DND-41 (cell line): ENCODE data around the gene CDK19.

Source experiments
- ATAC-seq: fragments of 200-7000 bp; cut with Tn5 transposase; 3 replicates; pipeline ENCODE4 v1.9.1; 2021; ENCODE audit warnings: low read depth; ENCODE audit not compliant: insufficient read depth
- DNase-seq: peaks from one replicate; pipeline ENCODE4 v3.0.0-alpha.2; 2020
- H2AFZ ChIP-seq: 2 replicates; pipeline ENCODE4 v1.6.0; 2012; ENCODE audit warnings: low read depth, low read length
- H3K27ac ChIP-seq: 2 replicates; pipeline ENCODE4 v1.5.1; 2012; ENCODE audit warnings: low read length, inconsistent platforms
- H3K27me3 ChIP-seq: fragments of 200-600 bp; sonication (generic); 2 replicates; pipeline ENCODE4 v1.6.0; 2012; ENCODE audit warnings: low read length, mild to moderate bottlenecking, inconsistent platforms; ENCODE audit not compliant: insufficient read depth, poor library complexity
- H3K36me3 ChIP-seq: 2 replicates; pipeline ENCODE4 v1.5.1; 2012; ENCODE audit warnings: low read length, inconsistent platforms; ENCODE audit not compliant: insufficient read depth
- H3K4me1 ChIP-seq: 2 replicates; pipeline ENCODE4 v1.5.1; 2012; ENCODE audit warnings: mild to moderate bottlenecking, low read length; ENCODE audit not compliant: insufficient read depth
- H3K4me2 ChIP-seq: 2 replicates; pipeline ENCODE4 v1.6.0; 2012; ENCODE audit warnings: mild to moderate bottlenecking, moderate library complexity, low read length, inconsistent platforms; ENCODE audit not compliant: insufficient read depth
- H3K4me3 ChIP-seq, 2 experiments: fragments of 200-600 bp in 1 of 2; shearing (Covaris generic) in 1 of 2; 2 replicates each; pipeline ENCODE4 v1.5.1; 2012 to 2016; ENCODE audit warnings: inconsistent platforms in 2 of 2, low read length in 2 of 2, mild to moderate bottlenecking in 2 of 2, low read depth in 1 of 2, moderate library complexity in 1 of 2
- H3K79me2 ChIP-seq: 2 replicates; pipeline ENCODE4 v1.6.0; 2012; ENCODE audit warnings: low read length, inconsistent platforms; ENCODE audit not compliant: insufficient read depth
- H3K9ac ChIP-seq: 2 replicates; pipeline ENCODE4 v1.6.0; 2012; ENCODE audit warnings: low read depth, mild to moderate bottlenecking, inconsistent platforms, low read length, moderate library complexity
- H3K9me3 ChIP-seq: 2 replicates; pipeline ENCODE4 v1.5.1; 2012; ENCODE audit warnings: low read length, moderate library complexity, mild to moderate bottlenecking, inconsistent platforms; ENCODE audit not compliant: insufficient read depth, severe bottlenecking
- H4K20me1 ChIP-seq: 2 replicates; pipeline ENCODE4 v1.6.0; 2012; ENCODE audit warnings: low read length; ENCODE audit not compliant: insufficient read depth
- EZH2 ChIP-seq: IDR thresholded peaks from 3 replicates; pipeline ENCODE4 v1.6.1; 2012; ENCODE audit warnings: borderline replicate concordance, low read depth, mild to moderate bottlenecking, moderate library complexity, low read length, inconsistent platforms; ENCODE audit not compliant: severe bottlenecking
- TF ChIP-seq, protein P1 (sequence below): IDR thresholded peaks from 2 replicates; pipeline ENCODE4 v1.5.1; 2012; ENCODE audit warnings: borderline replicate concordance, low read length, moderate library complexity, mild to moderate bottlenecking; ENCODE audit not compliant: poor library complexity, severe bottlenecking; ENCODE audit errors: extremely low read depth

The CDK19 gene

GRCh38 chr6:110833831-110834230, 18.6 kb upstream of the CDK19 start:
- H3K27me3 ChIP-seq = no peaks in the 10 kb centered on the region
- H3K4me1 ChIP-seq = no peaks in the 10 kb centered on the region
- no peaks in the 10 kb centered on the region for H3K9me3 ChIP-seq
- H2AFZ ChIP-seq = no peak overlapping the region
- no peak overlapping the region for H3K27ac ChIP-seq
- H3K79me2 ChIP-seq = no peaks in the 10 kb centered on the region
- ATAC-seq = no peak
- no peaks in the 10 kb centered on the region for H4K20me1 ChIP-seq
- H3K36me3 ChIP-seq = no peaks in the 10 kb centered on the region
- no peak overlapping the region for H3K9ac ChIP-seq
- no peak for TF ChIP-seq EZH2
- TF ChIP-seq, protein P1, sequence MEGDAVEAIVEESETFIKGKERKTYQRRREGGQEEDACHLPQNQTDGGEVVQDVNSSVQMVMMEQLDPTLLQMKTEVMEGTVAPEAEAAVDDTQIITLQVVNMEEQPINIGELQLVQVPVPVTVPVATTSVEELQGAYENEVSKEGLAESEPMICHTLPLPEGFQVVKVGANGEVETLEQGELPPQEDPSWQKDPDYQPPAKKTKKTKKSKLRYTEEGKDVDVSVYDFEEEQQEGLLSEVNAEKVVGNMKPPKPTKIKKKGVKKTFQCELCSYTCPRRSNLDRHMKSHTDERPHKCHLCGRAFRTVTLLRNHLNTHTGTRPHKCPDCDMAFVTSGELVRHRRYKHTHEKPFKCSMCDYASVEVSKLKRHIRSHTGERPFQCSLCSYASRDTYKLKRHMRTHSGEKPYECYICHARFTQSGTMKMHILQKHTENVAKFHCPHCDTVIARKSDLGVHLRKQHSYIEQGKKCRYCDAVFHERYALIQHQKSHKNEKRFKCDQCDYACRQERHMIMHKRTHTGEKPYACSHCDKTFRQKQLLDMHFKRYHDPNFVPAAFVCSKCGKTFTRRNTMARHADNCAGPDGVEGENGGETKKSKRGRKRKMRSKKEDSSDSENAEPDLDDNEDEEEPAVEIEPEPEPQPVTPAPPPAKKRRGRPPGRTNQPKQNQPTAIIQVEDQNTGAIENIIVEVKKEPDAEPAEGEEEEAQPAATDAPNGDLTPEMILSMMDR = no peak
- H3K4me3 ChIP-seq = no peak overlapping the region
- DNase-seq = no peak
- H3K4me2 ChIP-seq = no peak overlapping the region

GRCh38 chr6:110831405-110831804, 16.1 kb upstream of the CDK19 start:
- no peak overlapping the region for H3K4me2 ChIP-seq
- no peaks in the 10 kb centered on the region for H3K9me3 ChIP-seq
- DNase-seq (no peak), ATAC-seq (no peak)
- H3K4me3 ChIP-seq = no peak overlapping the region
- H4K20me1 ChIP-seq = no peaks in the 10 kb centered on the region
- TF ChIP-seq, protein P1 = no peak
- TF ChIP-seq EZH2 = no peak
- no peaks in the 10 kb centered on the region for H3K27me3 ChIP-seq
- H3K4me1 ChIP-seq = no peaks in the 10 kb centered on the region
- no peak overlapping the region for H2AFZ ChIP-seq
- H3K79me2 ChIP-seq = no peaks in the 10 kb centered on the region
- H3K27ac ChIP-seq = no peak overlapping the region
- no peaks in the 10 kb centered on the region for H3K36me3 ChIP-seq
- H3K9ac ChIP-seq = no peak overlapping the region

- TF ChIP-seq, protein P1 = no peak
- no peak for TF ChIP-seq EZH2
- no peaks in the 10 kb centered on the region for H3K79me2 ChIP-seq
- no peak overlapping the region for H3K4me3 ChIP-seq
- no peak overlapping the region for H3K9ac ChIP-seq
- ATAC-seq = no peak
- no peaks in the 10 kb centered on the region for H3K4me1 ChIP-seq
- DNase-seq = no peak
- no peaks in the 10 kb centered on the region for H4K20me1 ChIP-seq
- H3K36me3 ChIP-seq = no peaks in the 10 kb centered on the region
- H3K27ac ChIP-seq = no peak overlapping the region
- H2AFZ ChIP-seq = no peak overlapping the region
- H3K9me3 ChIP-seq = no peaks in the 10 kb centered on the region
- H3K27me3 ChIP-seq = no peaks in the 10 kb centered on the region
- H3K4me2 ChIP-seq = no peak overlapping the region
Observed at GRCh38 chr6:110828396-110828795, 13.1 kb upstream of the CDK19 start.
